Thoracic aorta endothelial cell (primary cell): ENCODE measurements around the gene CPAMD8. TPM values are rescaled to one million over a fixed set of nuclear protein-coding genes. Genes with fewer than 3 reads are reported as not detected.

ENCODE experiments used
- small RNA-seq: library from RNA; depleted of rRNA; stranded (forward); fragments of <200 nt; gene quantifications from one replicate; pipeline ENCODE3, GENCODE V24; 2012
- total RNA-seq: library from RNA; depleted of rRNA; stranded (reverse); fragments of >200 nt; gene quantifications from 2 replicates; pipeline ENCODE4 v1.2.3, GENCODE V29; 2012

Gene CPAMD8
- 0.22 and 0.66 TPM in 2 replicates for total RNA-seq

GRCh38 chr19:17026706-17027534, at the start of gene CPAMD8:
Gene CPAMD8 (minus strand): TSS chr19:17026810. CDS start chr19:17026642, 168 bp downstream.

GRCh38 chr19:17075035-17075863, 48.6 kb upstream of the CPAMD8 start, which contains the start of the genes HAUS8 and MYO9B:
Gene HAUS8 (minus strand): TSS chr19:17075452. CDS start chr19:17075422, 30 bp downstream.
Gene MYO9B (plus strand): TSS chr19:17075777. CDS start chr19:17101718, 25,941 bp downstream.

DNA sequence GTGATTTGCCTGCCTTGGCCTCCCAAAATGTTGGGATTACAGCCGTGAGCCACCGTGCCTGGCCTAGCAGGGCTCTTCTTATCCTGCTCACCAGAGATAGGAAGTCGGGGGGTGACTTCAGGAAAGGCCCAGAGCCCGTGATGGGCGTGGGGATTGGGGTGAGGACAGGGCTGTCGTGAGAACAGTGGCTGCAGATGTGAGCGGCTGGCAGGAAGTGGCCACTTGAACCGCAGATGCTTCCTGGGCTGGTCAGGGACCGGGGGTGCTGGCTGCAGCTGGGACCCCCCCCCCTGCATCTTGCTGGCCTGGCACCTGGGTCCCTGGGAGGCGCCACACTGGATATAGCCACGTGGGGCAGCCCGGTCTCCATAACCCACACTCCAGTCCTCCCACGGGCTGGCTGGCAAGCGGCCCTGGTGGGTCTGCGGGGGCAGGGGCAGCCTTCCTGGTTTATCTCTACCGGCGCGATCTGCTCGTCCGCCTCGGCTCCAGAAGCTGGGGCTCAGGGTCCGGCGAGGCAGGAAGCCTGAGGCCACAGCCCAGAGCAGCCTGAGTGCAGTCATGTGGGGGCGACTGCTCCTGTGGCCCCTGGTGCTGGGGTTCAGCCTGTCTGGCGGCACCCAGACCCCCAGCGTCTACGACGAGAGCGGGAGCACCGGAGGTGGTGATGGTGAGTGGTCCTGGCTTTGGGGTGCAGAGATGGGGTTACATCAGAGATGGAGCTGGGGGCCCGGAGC, 137.8 kb downstream of the CPAMD8 start, which contains the start of gene F2RL3:
F2RL3 (plus strand) TSS at position 371 of the 737 bp plus-strand sequence; CDS start at position 562, 191 bp downstream.

Small RNA genes lying within 50 kb of the gene (small RNA-seq; reads per million reads assigned to genes)
- gene RN7SL823P (not detected), gene RN7SL835P (not detected)

Other genes with a start within 250 kb of the CPAMD8 start
- gene SIN3B, start 197.4 kb downstream of the CPAMD8 start, total RNA-seq = 54.7 and 64.3 TPM in 2 replicates
- 2.4 and 2.7 TPM in 2 replicates for gene F2RL3, start 137.8 kb downstream of the CPAMD8 start, total RNA-seq
- gene HAUS8, start 48.6 kb upstream of the CPAMD8 start, total RNA-seq = 8.3 and 8.8 TPM in 2 replicates
- gene MYO9B, start 49.0 kb upstream of the CPAMD8 start, total RNA-seq = 88.3 and 94.1 TPM in 2 replicates
- 10.5 and 18.6 TPM in 2 replicates for gene USE1, start 188.5 kb upstream of the CPAMD8 start, total RNA-seq
- 5.5 and 5.9 TPM in 2 replicates for gene OCEL1, start 199.4 kb upstream of the CPAMD8 start, total RNA-seq
- gene NR2F6, start 219.1 kb upstream of the CPAMD8 start, total RNA-seq = 20.1 and 36.8 TPM in 2 replicates
- 7.0 and 15.1 TPM in 2 replicates for gene USHBP1, start 237.9 kb upstream of the CPAMD8 start, total RNA-seq
- gene BABAM1, start 240.6 kb upstream of the CPAMD8 start, total RNA-seq = 89.1 and 89.2 TPM in 2 replicates